ENCODE data around the gene UBAP1.

UBAP1 gene

GRCh38 chr9:34249274-34249673 is 70.4 kb downstream of the UBAP1 start:
- Histone ChIP-seq H3K4me1 (ENCODE audit: insufficient read depth, low read length) (no peaks in the 10 kb centered on the region), H2AFZ (ENCODE audit: low read depth, low read length) (no peak overlapping the region), H3K9me3 (ENCODE audit: low read length) (no peaks in the 10 kb centered on the region), H3K4me3 (ENCODE audit: low read length) (no peak overlapping the region), H3K36me3 (ENCODE audit: insufficient read depth, low read length) (peaks cover 62% of the 10 kb centered on the region), H3K27me3 (ENCODE audit: insufficient read depth, low read length) (no peaks in the 10 kb centered on the region)

GRCh38 chr9:34250721-34251120 is 71.9 kb downstream of the UBAP1 start:
- Histone ChIP-seq H3K4me3 (ENCODE audit: low read length) (no peak overlapping the region), H3K27me3 (ENCODE audit: insufficient read depth, low read length) (no peaks in the 10 kb centered on the region), H2AFZ (ENCODE audit: low read depth, low read length) (no peak overlapping the region), H3K4me1 (ENCODE audit: insufficient read depth, low read length) (no peaks in the 10 kb centered on the region), H3K9me3 (ENCODE audit: low read length) (no peaks in the 10 kb centered on the region), H3K36me3 (ENCODE audit: insufficient read depth, low read length) (peaks cover 75% of the 10 kb centered on the region)

- Histone ChIP-seq H3K27me3 (ENCODE audit: insufficient read depth, low read length) (no peaks in the 10 kb centered on the region), H3K4me1 (ENCODE audit: insufficient read depth, low read length) (no peaks in the 10 kb centered on the region), H3K9me3 (ENCODE audit: low read length) (no peaks in the 10 kb centered on the region), H2AFZ (ENCODE audit: low read depth, low read length) (no peak overlapping the region), H3K4me3 (ENCODE audit: low read length) (no peak overlapping the region), H3K36me3 (ENCODE audit: insufficient read depth, low read length) (peaks cover 78% of the 10 kb centered on the region)
Observed at GRCh38 chr9:34252016-34252415, 73.2 kb downstream of the UBAP1 start.

- Histone ChIP-seq H3K27me3 (ENCODE audit: insufficient read depth, low read length) (no peaks in the 10 kb centered on the region), H3K4me1 (ENCODE audit: insufficient read depth, low read length) (no peaks in the 10 kb centered on the region), H2AFZ (ENCODE audit: low read depth, low read length) (no peak overlapping the region), H3K9me3 (ENCODE audit: low read length) (no peaks in the 10 kb centered on the region), H3K36me3 (ENCODE audit: insufficient read depth, low read length) (peaks cover 82% of the 10 kb centered on the region), H3K4me3 (ENCODE audit: low read length) (no peak overlapping the region)
Observed at GRCh38 chr9:34252670-34253459, 74.0 kb downstream of the UBAP1 start.

DNA sequence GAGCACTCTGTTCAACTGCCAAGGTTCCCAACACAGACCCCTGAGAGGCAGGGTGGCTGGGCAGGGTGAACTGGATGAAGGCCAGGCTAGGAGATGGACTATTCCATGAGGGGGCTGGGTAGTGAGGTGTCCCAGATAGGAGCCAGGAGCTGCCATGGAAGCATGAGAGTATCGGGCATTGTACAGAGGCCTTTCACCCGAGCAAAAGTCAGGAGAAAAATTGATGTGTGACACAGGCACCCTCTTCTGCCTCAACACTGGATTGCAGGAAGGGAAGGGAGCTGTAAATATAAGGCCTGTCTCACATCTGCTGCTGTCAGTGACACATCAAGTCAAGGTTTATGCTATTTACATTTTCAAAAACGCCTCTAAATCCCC is 74.6 kb downstream of the UBAP1 start:
- Histone ChIP-seq H3K36me3 (ENCODE audit: insufficient read depth, low read length) (peaks cover 83% of the 10 kb centered on the region), H3K27me3 (ENCODE audit: insufficient read depth, low read length) (no peaks in the 10 kb centered on the region), H3K9me3 (ENCODE audit: low read length) (no peaks in the 10 kb centered on the region), H3K4me3 (ENCODE audit: low read length) (no peak overlapping the region), H2AFZ (ENCODE audit: low read depth, low read length) (no peak overlapping the region), H3K4me1 (ENCODE audit: insufficient read depth, low read length) (no peaks in the 10 kb centered on the region)

DNA sequence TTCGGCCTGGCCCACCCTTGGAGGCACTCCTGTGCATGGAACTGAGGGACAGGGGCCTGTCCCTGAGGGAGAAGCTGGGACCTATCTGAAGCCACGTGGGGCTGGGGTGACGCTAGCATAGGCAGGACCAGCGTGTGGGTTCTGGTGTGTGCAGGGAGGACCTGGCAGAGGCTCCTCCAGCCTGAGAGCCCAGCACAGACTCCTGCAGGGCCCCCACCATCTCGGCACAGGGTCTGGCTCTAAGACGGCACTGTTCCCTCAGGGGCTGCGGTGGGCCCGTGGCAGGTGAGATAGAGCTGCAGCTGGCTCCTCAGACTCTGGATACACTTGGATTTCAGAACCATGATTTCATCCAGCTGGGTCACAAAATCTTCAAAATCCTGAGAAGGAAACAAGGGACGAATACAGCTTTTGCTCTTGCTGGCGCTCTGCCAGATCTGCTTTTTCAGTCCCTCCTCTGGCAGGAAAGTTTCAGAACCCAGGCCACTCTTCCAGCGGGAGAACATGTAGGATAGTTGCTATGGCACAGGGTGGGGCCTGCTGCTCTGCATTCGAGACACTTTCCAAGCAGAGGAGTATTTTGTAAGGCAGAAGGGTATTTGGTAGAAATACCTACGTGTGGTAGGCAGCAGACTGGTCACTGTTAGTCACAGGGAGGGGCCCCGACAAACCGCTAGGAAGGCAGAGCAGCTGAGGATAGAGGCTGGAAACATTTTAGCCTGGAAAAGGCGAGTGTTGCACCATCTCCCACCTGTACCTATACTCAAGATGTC is 75.5 kb downstream of the UBAP1 start:
- Histone ChIP-seq H3K9me3 (ENCODE audit: low read length) (no peaks in the 10 kb centered on the region), H3K4me3 (ENCODE audit: low read length) (no peak overlapping the region), H3K36me3 (ENCODE audit: insufficient read depth, low read length) (peaks cover 83% of the 10 kb centered on the region), H2AFZ (ENCODE audit: low read depth, low read length) (no peak overlapping the region), H3K27me3 (ENCODE audit: insufficient read depth, low read length) (no peaks in the 10 kb centered on the region), H3K4me1 (ENCODE audit: insufficient read depth, low read length) (no peaks in the 10 kb centered on the region)

DNA sequence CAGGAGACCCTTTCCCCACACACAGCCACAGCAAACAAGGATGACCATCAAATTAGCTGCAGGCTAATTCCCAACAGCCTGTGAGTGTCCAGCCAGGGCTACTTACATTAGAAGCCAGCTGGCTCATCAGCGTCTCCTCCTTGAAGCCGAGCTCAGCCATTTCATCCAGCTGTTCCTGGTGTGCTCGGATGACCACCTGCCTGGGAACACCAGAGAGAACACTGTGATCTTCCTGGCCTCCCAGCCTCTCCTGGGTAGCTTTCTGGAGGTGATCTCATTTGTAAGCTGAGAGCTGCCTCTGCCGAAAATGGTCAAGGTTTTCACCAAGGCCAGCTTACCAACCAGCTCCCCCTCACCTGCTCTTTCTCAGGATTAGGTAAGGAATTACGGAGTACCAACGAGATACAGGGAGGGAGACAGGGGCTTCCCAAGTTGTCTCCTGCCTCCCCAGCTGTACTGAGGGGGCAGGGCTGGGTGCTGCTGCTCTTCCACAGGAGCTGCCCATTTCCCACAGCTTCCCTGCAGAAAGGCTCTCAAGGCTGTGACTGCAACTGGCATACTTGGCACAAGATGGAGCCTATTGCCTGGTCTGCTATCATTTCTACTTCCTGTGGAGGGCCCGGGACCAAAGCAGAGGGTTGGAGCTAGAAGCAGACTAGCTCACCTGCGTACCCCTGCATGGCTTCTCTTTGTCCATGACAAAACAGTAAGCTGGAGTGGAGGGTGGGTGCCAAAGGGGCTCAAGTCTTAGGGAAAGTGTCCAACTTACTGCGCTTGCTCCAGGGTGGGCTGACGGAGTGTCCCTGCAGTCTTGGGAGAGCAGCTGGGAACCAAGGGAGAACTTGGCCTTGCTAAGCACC is 76.4 kb downstream of the UBAP1 start:
- peaks cover 78% of the 10 kb centered on the region for H3K36me3 ChIP-seq (ENCODE audit: insufficient read depth, low read length)
- no peak overlapping the region for H3K4me3 ChIP-seq (ENCODE audit: low read length)
- no peaks in the 10 kb centered on the region for H3K4me1 ChIP-seq (ENCODE audit: insufficient read depth, low read length)
- H2AFZ ChIP-seq (ENCODE audit: low read depth, low read length): no peak overlapping the region
- H3K9me3 ChIP-seq (ENCODE audit: low read length): no peaks in the 10 kb centered on the region
- no peaks in the 10 kb centered on the region for H3K27me3 ChIP-seq (ENCODE audit: insufficient read depth, low read length)

GRCh38 chr9:34256104-34256503 is 77.3 kb downstream of the UBAP1 start:
- H3K27me3 ChIP-seq (ENCODE audit: insufficient read depth, low read length): no peaks in the 10 kb centered on the region
- no peaks in the 10 kb centered on the region for H3K4me1 ChIP-seq (ENCODE audit: insufficient read depth, low read length)

GRCh38 chr9:34256987-34257585 is 78.2 kb downstream of the UBAP1 start:
- Histone ChIP-seq H3K4me1 (ENCODE audit: insufficient read depth, low read length) (no peaks in the 10 kb centered on the region), H3K9me3 (ENCODE audit: low read length) (no peaks in the 10 kb centered on the region), H3K36me3 (ENCODE audit: insufficient read depth, low read length) (peaks cover 59% of the 10 kb centered on the region), H2AFZ (ENCODE audit: low read depth, low read length) (no peak overlapping the region), H3K4me3 (ENCODE audit: low read length) (no peak overlapping the region), H3K27me3 (ENCODE audit: insufficient read depth, low read length) (no peaks in the 10 kb centered on the region)

More at GRCh38 chr9:34256104-34256503, 77.3 kb downstream of the UBAP1 start:
- H3K9me3 ChIP-seq (ENCODE audit: low read length): no peaks in the 10 kb centered on the region
- H3K4me3 ChIP-seq (ENCODE audit: low read length): no peak overlapping the region
- no peak overlapping the region for H2AFZ ChIP-seq (ENCODE audit: low read depth, low read length)
- H3K36me3 ChIP-seq (ENCODE audit: insufficient read depth, low read length): peaks cover 69% of the 10 kb centered on the region

DNA sequence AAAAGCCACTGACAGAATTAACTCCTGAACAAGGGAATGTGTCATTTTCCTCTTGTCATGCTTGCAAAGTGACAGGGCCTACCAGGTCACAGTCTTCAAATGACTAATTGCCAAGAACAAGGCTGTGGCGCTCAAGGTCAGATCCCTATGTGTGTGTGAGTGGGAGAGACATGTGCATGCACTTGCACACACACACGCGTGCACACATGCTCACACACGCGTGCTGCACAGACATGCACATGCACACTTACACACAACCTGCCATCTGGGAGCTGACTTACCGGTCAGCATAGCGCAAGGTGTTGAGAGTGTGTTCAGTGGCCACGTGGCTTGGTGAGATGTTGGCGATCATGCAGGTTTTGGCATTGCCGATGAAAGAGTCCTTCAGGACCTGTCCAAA is 80.5 kb downstream of the UBAP1 start:
- H3K4me3 ChIP-seq (ENCODE audit: low read length): no peak overlapping the region
- no peaks in the 10 kb centered on the region for H3K9me3 ChIP-seq (ENCODE audit: low read length)
- H3K4me1 ChIP-seq (ENCODE audit: insufficient read depth, low read length): no peaks in the 10 kb centered on the region
- no peaks in the 10 kb centered on the region for H3K27me3 ChIP-seq (ENCODE audit: insufficient read depth, low read length)
- H3K36me3 ChIP-seq (ENCODE audit: insufficient read depth, low read length): peaks cover 54% of the 10 kb centered on the region
- no peak overlapping the region for H2AFZ ChIP-seq (ENCODE audit: low read depth, low read length)

- no peaks in the 10 kb centered on the region for H3K27me3 ChIP-seq (ENCODE audit: insufficient read depth, low read length)
- H2AFZ ChIP-seq (ENCODE audit: low read depth, low read length): no peak overlapping the region
- H3K4me3 ChIP-seq (ENCODE audit: low read length): no peak overlapping the region
- no peaks in the 10 kb centered on the region for H3K4me1 ChIP-seq (ENCODE audit: insufficient read depth, low read length)
- H3K9me3 ChIP-seq (ENCODE audit: low read length): no peaks in the 10 kb centered on the region
- H3K36me3 ChIP-seq (ENCODE audit: insufficient read depth, low read length): peaks cover 22% of the 10 kb centered on the region
Observed at GRCh38 chr9:34262971-34263370, 84.1 kb downstream of the UBAP1 start.

GRCh38 chr9:34267660-34268059 is 88.8 kb downstream of the UBAP1 start:
- Histone ChIP-seq H3K4me1 (ENCODE audit: insufficient read depth, low read length) (no peaks in the 10 kb centered on the region), H3K9me3 (ENCODE audit: low read length) (no peaks in the 10 kb centered on the region), H3K36me3 (ENCODE audit: insufficient read depth, low read length) (peaks cover 13% of the 10 kb centered on the region), H3K4me3 (ENCODE audit: low read length) (no peak overlapping the region), H3K27me3 (ENCODE audit: insufficient read depth, low read length) (no peaks in the 10 kb centered on the region), H2AFZ (ENCODE audit: low read depth, low read length) (no peak overlapping the region)

Measured in neuron (in vitro differentiated cells).